ENCODE measurements around the gene AHNAK2.
"Not testable (repeated sequence)": the region's sequence is repeated elsewhere in the genome, so short reads cannot be mapped to it uniquely, and the experiment has no call there.

AHNAK2 gene

DNA sequence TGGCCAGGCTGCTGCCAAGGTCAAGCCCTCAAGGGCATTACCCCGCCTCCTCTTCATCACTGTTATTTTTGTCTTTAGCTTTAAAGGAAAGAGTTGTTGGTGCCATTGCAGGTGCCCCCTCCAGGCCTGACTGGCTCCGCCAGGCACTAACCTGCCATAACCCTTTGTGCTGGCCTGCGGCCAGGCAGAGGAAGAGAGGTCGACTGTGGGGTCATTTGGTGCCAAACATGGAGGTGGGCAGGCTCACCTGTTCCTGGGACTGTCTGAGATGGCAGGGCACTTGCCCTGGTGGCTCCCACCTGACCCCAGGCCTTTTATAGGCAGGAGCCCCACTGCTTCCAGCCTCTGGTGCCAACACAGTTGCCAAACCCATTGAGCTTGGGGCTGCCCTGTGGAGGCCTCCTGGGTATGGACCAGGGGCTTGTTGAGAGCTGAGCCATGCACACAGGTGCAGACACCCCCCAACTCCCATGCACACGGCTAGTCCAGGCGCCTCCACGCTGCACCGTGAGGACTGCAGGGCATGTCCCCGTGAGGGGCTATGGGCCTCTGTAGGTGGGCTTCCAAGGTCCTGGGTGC lies 82.9 kb downstream of the AHNAK2 start:
- DNase-seq, result no peak

DNA sequence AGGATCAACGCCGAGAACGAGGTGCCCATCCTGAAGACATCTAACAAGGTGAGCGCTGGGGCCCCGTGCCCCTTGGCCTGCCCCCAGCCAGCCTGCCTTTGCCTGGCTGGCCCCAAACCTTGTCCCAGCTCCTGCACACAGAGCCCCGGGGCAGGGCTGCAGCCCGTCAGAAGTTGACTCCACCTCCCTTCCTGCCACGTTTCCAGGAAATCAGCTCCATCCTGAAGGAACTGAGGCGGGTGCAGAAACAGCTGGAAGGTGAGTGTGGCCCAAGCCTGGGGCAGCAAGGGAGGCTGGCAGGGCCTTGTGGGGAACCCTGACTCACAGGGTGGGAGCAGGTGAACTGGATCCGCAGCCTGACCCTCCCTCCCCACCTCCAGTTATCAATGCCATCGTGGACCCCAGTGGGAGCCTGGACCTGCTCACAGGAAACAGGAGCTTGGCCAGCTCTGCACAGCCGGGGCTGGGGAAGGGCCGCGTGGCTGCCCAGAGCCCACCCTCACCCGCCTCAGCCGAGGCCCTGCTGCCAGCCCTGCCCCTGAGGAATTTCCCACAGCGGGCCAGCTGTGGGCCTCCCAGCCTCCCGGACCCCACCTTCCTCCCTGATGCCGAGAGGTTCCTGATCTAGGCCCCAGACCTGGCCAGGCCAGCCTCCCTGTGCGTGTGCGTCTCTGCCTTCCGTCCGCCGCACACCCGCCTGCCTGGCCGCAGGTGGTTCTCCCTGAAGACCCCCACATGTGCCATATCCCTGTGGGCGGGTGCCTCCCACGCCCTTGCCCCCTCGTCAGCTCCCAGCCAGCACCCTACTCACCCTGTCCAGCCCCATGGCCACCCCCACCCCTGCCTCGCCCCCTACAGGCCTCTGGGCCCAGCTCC lies 83.6 kb downstream of the AHNAK2 start:
- no peak for DNase-seq

DNA sequence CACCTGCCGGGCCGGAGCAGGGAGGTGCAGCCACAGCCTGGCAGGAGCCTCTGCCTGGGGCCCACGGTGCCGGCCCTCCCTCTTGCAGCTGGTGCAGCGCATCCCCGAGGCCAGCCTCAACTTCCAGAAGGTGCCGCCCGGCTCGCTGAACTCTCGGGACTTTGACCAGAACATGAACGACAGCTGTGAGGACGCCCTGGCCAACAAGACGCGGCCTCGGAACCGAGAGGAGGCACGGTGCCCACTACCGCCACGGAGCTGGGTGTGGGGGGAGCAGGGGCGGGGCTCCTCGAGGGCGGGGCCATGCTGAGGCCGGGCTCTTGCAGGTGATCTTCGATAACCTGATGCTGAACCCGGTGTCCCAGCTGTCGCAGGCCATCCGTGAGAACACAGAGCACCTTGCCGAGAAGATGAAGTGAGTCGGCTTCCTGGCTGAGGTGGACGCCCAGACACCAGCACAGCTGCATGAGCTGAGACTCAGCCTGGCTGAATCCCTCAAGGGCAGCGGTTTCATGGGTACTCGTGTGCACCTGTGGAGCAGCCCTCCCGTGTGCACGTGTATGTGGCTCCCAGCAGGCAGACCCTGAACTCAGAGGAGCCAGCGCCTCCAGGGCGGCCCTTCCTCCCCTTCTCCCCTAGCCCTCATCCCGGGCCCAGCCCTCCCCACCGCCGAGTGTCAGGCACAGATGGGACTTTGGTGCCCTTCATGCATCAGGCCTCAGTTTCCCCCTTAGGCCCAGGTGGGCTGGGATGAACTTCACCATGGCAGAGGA lies 84.6 kb downstream of the AHNAK2 start:
- no peak for DNase-seq

DNA sequence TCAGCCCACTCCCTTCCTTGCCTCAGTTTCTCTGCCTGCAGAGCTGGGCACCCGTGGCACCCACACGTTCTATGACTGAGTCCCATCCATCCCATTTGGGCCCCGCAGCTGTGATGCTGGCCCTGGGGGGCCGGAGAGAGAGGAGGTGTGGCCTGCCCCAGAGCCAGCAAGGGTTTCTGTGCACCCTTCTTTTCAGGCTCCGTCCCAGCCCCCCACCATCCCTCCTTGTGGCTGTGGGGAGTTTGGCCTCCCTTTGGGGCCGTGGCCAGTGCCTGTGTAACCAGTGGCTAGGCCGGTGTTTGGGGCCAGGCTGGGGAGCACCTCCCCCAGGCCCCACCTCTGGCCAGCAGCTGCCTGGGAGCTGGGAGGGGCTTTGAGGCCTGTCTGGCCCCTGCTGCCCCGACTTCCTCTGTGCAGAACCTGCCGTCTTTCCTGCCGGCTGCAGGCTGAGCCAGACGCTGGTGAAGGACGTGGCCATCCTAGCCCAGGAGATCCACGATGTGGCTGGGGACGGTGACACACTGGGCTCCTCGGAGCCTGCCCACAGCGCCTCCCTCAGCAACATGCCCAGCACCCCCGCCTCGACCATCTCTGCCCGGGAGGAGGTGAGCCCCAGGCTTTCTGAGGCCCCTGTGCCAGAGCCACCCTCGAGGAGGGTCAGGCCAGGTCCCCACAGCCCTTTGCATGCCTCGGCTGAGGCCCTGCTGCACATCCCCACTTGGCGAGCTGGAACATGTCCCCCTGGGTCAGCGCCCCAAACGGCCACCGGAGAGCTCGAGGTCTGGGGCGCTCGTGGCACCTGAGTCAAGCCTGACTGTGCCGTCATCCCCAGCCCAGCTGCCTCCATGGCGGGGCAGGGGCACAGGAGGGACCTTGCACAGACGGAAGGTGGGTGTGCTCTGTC lies 85.4 kb downstream of the AHNAK2 start:
- no peak for DNase-seq

DNA sequence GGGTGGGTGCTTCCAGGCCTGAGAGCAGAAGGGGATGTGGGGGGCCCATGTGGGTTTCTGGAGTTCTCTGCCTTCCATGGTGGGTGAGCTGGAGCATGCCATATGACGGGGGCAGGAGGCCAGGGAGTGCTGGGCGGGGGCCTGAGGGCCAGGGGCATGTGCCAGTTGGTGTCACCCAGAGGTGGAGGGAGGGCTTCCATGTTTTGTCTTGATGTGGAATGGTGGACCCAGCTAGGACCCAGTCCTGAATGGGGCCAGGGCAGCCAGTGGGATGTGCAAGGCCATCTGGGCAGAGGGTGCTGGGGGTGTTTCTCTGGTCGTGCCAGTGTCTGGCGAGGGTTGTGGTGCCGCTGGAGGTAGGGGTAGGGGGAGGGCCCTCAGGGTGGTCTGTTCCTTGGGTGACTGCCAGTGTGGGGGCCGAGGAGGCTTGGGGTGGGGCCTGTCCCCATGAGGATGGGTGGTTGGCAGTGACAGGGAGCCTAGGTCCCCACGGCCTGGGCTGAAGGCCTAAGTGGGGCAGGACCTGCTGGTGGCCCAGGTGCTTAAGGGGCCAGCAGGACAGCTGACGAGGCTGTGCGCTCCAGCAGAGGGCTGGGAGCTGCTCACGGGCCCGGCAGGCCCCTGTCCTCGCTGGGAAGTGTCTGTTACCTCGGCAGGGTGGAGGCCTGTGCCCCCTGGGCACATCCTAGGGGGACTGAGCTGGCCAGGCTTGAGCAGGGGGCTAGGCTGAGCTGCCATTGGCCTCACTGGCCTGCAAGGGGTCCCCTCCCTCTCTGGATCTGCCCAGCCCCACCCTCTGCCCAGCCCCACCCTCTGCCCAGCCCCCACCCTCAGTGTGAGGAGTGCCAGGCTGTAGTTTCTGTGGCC lies 86.3 kb downstream of the AHNAK2 start:
- no peak for DNase-seq

DNA sequence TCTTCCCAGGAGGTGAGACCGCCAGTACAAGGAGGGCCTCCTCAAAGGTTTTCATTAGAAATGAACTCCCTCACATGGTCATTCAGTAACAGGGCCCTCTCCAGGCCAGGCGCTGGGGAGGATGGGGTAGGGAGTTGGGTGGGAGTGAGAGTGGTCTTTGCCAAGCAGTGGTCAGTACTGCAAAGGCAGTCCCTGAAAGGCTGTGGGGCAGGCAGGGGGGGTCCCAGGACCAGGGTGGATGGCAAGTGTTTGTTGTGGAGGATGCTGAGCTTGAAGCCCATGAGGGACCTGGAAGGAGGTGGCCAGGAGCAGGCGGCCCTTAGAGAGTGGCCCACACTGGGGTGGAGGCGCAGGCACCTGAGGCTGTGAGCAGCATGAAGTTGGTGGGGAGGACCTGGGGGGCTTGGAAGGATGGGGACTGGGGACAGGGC lies 87.0 kb downstream of the AHNAK2 start:
- DNase-seq, result no peak

DNA sequence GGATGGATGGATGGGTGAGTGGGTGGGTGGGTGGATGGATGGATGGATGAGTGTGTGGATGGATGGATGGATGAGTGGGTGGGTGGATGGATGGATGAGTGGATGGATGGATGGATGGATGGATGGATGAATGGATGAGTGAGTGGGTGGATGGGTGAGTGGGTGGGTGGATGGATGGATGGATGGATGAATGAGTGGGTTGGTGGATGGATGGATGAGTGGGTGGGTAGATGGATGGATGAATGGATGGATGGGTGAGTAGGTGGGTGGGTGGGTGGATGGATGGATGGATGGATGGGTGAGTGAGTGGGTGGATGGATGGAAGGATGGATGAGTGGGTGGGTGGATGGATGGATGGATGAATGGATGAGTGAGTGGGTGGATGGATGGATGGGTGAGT lies 87.9 kb downstream of the AHNAK2 start:
- DNase-seq, result not testable (repeated sequence)

DNA sequence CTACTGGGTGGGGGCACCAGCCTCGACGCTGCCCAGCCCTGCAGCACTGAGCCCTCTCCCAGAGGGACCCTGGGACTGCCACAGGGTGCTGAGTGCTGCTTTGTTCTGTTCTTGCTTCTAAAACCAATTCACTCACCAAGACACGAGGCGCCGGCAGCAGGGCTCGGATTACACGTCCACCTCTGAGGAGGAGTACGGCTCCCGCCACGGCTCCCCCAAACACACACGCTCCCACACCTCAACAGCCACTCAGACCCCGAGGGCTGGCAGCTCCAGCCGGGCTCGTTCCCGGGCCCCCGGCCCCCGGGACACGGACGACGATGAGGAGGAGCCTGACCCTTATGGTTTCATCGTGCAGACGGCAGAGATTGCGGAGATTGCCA lies 88.8 kb downstream of the AHNAK2 start:
- DNase-seq, result no peak

DNA sequence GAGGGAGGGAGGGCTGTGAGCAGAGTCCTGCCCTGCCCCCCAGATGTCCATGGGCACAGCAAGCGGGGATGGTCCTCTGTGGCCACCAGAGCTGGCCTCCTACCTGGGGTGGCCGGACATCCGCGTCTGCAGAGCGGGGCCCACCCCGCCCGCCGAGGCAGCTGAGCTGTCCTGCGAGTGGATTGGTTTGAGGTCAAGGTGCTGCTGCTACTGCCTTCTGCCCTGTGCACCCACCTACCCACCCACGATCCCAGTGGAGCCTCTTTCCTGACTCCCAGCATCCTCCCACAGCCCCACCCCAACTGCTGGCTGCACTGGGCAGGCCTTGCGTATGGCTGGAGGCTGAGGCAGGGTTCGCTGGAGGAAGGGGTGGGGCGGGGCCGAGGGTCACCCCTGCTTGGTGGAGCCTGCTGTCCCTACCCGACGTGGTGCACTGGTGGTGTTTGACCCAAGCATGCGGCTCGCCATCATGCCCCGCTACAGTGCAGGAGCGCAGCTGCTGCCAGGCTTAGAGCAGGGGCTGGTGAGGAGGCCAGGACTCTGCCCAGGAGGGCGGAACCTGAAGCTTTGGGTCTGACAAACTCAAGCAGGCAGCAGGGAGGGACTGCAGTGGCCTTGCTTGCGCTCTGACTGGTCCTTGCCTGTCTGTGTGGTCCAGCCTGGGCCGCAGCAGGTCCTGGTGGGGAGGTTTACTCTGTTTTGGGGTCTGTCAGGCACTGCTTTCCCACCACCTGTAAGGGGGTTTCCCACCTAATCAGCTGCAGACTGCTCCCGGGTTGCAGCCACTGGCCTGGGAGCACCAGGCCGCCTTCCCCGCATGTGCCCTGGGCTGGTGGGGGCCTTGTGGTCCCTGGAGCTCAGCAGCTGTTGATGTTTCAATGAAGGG lies 89.4 kb downstream of the AHNAK2 start:
- no peak for DNase-seq

DNA sequence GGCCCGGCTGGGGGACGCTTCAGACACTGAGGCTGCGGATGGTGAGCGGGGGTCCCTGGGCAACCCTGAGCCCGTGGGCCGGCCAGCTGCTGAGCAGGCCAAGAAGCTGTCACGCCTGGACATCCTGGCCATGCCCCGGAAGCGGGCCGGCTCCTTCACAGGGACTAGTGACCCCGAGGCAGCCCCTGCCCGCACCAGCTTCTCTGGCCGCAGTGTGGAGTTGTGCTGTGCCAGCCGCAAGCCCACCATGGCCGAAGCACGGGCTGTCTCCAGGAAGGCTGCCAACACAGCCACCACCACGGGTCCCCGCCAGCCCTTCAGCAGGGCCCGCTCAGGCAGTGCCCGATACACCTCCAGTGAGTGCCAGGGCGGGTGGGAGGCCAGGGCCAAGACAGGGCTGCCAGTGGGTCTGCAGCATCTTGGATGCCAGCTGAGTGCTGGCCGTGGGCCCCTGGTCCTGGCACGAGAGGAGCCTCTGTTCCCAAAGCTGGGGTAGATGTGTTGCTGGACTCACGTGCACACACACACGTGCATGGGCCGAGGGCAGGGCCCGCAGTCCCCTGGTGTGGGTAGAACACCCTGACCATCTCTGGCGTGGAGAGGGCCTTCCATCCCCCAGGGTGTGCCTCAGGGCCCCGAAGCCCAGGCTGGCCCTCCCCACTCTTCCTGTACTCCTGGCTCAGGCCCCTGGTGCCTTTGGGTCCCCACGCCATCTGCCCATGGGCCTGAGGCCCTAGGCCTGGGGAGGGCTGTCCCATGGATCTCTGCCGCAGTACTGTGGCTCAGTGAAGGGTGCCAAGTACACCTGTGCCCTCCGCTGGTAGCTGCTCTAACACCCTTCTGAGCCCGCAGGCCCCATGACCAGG lies 90.3 kb downstream of the AHNAK2 start:
- DNase-seq, result no peak

All from stimulated activated CD4-positive, alpha-beta T cell treated with anti-CD3 and anti-CD28 coated beads, Interleukin-4, amount 100 ng/mL, for 4 hours (primary cell).